ENCODE data around the gene ABCA8.

The ABCA8 gene

DNA sequence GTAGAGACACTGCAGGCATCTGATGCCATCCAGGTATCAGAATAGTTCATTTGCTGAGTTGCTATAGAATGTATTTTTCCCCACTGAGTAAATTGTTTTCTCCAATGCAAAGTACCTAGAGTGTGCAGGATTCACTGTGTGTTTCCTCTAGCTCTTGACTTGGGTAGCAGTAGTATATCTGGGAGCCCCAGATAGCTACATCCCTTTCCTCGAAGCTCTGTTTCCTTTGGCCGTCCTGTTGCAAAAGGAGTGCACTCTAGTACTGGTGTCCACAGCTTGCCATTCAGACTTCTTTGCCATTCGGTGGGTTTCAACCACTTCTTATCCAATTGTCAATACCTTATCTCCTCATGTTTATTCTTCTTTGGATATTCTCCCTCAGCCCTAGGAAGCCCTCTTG lies 12.8 kb downstream of the ABCA8 start:
- no peak for DNase-seq (ENCODE audit: low spot score)

DNA sequence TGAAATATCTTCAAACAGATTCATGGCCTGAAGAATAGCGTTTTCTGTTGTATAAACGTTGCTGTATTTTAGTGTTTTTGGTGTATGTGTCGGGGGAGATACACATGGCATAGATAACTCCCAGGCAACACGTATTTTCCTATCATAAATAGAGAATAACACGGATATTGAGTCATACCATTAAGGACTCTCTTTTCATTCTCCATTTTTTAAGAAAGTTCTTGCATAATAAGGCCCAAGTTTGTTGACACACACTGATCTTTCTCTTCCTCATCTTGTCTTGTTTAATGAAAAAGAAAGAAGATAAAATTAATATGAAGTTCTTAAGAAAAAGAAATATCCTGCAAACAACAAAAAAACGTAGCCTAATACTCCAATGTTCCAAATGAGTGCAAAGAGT lies 13.4 kb downstream of the ABCA8 start:
- no peak for DNase-seq (ENCODE audit: low spot score)

DNA sequence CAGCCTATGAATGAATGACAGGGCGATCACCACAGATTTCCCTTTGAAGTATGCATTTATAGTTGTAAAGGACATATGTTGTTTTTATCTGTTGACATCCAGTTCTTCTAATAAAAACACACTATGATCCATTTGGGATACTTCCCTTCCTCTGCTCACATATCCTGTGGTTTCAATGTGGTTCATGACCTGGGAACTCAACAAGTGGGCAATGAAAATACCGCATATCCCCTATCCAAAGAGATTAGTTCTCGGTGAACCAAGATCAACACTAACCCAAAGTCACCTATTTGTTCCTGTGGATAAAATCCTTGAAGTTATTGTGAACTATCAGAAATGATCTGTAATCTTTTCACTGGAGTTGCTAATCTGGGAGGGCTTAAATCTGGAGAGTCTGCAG lies 16.0 kb downstream of the ABCA8 start:
- no peak for DNase-seq (ENCODE audit: low spot score)

DNA sequence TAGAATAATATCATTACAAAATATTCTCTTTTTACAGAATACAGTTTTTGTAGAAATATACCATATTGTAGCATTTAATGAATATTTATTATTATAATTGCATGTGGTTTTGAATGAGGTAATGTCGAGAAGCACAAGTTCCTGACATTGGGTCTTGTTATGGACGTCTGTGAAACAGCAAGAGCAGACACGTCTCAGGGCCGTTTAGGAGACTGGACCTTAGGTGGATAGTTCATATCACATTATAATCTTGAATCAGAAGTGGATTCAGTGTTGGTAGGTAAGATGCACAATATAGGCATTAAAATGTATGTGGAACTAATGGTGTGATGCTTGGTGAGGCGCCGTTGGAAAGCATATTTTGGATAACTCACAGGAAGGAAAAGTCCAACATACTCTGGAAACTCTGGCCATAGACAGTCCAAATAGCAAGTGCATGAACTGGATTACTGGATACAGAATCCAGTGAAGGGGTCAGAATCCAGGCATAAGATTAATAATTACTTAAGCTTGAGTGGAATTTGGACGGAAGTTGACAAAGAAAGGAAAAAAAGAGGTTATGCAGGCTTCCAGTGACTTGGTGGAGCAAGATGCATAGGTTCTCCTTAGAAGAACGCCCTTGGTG lies 17.2 kb downstream of the ABCA8 start:
- no peak for DNase-seq (ENCODE audit: low spot score)

DNA sequence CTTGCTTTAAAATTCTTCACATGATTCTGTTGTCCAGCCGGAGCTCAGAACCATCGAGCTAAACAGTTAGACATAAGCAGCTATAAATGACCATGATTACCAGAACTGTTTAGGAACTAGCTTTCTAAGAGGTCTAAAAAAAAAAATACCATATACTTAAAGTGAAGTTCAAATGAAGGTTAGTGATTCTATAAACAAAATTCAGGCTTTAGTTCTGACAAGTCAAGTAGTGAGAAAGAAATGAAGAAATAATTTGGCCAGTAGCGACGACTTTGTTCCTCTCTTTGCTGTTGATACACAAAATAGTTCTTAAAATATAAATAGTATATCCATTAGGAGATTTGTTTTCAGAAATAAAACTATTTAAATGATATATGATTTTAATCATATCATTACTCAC lies 27.7 kb downstream of the ABCA8 start:
- no peak for DNase-seq (ENCODE audit: low spot score)

DNA sequence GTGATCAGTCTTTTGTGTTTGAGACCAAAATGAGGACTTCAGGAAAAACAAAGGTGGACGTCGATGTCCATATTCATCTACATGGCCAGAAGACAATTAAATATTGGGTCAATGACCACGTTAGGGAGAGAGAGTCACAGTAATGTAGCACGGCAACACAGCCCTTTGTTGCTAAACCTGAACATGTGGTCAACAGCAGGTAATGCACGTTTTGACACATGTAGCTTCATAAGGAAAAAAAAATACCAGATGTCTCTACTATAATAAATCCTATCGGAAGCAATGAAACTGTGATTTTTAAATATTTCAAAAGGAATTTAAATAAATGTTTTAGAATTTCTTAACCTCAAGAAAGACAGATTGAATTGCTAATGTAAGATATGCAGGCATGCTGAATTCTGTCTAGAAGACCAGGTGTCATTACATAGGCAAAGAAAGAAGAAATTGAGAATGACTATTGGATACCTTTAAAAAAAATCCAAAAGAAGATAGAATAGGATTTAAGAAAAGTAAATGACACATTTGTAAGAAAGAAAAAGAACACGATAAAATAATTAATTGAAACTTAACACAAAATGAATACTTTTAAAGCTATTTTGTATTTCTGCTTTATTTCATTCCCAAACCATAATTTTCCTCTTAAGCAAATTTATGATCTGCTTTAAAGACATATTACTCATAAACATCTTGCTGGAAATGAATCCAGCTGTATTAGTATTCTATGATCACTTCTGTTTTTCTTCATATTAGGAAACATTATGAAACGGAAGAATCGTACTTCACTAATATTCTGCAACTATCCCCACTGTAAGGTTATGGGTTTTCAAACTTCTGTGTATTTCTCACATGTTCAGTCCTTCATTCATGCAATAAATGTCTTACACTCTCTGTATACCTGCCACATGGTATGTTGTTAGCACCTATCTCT lies 30.1 kb downstream of the ABCA8 start:
- DNase-seq (ENCODE audit: low spot score) = no peak

DNA sequence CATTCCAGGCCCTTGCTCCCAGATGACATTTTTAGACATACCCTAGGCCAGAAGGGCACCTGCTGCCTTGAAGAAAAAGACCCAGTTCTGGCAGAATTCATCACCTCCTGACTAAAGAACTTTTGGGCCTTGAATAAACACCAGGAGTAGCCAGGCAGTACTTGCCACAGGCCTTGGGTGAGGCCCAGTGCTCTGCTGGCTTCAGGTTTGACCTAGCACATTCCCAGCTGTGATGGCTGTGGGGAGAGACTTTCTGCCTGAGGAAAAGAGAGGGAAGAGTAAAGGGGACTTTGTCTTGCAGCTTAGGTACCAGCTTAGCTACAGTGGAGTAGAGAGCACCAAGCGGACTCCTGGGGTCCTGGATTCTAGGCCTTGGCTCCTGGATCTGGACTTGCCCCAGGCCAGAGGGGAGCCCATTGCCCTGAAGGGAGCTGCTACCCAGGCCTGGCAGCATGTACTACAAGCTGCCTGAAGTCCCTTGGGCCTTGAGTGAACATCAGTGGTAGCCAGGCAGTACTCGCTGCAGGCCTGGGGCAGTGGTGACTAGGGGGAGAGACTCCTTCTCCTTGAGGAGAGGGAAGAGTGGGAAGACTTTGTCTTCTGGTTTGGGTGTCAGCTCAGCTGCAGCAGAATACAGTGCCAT lies 44.3 kb downstream of the ABCA8 start:
- no peak for DNase-seq (ENCODE audit: low spot score)

DNA sequence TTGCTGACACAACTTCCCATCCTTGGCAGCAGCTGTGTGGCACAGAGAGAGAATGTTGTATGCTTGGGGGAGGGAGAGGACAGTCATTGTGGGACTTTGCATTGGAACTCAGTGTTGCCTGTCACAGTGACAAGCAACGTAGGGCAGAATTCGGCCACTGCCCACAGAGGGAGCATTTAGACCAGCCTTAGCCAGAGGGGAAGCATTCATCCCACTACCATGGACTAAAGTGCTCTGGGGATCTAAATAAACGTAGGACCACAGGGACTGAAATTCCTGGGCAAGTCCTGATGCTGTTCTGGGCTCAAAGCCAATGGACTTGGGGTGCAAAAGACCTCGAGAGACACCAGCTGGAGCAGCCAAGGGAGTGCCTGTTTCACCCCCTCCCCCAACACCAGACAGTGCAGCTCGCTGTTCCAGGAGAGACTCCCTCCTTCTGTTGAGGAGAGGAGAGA lies 44.9 kb downstream of the ABCA8 start:
- DNase-seq (ENCODE audit: low spot score) = peak; percentile 94

DNA sequence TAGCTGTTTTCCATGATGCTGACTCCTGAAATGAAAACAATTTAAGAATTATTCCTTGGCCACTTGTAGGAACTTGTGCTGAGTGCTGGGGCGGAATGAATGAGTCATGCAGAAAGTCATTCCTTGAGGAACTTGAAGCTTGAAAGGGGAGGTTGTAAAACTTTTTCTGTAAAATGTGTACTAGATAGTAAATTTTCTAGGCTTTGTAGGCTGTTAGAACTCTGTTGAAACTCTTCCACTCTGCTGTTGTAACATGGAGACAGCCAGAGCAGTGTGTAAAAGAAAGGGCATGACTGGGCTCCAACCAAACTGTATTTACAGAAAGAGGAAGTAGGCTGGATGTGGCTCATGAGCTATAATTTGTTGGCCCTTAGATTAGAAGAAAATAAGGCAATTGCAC lies 46.1 kb downstream of the ABCA8 start:
- DNase-seq (ENCODE audit: low spot score) = peak; percentile 69

DNA sequence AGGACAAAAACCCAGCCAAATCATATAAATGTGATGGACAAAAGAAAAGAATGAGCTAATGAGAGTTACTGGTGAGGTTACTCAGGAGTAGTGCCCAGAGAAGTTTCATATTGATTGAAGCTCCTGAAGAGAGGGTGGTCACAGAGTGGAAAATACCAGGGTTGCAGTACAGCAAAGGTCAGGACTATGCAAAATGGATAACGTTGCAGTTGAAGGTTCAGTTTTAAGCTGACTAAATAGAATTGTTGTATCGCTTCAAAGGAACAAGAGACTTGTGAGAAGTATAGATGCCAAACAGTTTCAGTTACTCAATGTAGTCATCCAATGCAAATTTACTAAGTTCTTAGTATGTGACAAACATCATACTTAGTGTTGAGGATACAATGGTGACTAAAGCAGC lies 47.1 kb downstream of the ABCA8 start:
- peak; percentile 58 for DNase-seq (ENCODE audit: low spot score)

DNA sequence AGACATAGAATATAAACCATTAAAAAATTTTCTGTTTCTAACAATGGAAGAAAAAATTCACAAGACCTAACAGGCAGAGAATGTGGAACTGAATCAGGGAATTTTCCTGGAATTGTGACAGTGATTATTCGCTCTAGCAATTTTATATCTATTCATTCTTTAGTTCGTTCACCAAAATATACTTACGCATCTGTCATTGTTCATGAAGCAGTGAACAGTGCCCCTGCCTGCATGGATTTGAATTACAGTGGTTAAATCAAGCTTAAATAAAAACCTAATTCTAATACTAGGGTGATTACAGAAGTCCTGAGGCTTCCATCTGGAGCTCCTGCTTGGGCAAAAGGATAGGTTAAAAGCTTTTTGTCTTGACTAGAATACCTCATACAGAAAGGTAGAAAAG lies 48.6 kb downstream of the ABCA8 start:
- DNase-seq (ENCODE audit: low spot score) = peak; percentile 68

DNA sequence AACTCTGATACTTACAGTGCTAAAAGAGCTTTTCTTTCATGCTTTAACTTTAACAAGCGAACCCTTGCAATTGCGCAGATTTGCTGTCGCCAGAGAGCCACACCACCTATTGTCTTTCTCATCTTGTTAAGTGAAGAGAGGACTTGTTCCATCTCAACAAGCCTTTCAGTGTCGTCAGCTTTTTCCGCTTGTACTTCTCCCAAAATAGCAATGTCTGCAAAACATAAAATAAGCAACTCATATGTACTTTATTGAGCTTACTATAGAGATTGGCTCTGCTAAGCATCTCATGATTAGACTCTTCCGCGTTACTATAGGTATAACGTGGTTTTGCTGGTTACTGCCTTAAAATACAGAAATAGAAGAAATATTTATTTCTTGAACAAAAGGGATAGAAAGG lies 51.9 kb downstream of the ABCA8 start:
- peak; percentile 48 for DNase-seq (ENCODE audit: low spot score)

DNA sequence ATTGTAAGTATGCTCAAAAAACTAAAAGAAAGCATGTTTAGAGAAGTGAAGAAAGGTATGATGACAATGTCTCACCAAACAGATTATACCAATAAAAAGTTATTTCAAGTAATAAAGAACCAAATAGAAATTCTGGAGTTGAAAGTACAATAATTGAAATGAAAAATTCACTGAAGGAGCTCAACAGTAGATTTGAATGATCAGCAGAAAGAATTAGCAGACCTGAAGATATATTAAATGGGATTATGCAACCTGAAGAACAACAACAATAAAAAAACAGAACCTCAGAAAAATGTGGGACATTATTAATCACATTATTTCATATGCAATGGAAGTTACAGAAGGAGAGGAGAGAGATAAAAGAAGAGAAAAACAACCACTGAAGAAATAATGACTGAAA lies 57.6 kb downstream of the ABCA8 start:
- DNase-seq (ENCODE audit: low spot score) = no peak

DNA sequence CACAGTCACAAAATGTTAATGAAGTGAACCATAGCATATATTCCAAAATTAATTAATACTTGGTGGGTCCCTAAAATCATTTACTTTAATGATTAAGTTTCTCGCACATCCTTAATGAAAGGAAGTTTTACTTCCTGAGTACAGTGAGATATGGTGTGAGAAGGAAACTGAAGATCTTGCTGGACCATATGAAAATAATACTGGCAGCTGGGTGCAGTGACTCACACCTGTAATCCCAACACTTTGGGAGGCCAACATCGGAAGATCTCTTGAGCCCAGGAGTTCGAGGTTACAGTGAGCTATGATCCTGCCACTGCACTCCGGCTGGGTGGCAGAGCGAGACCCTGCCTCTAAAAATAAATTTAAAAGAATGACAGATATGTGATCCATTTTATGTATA lies 62.5 kb downstream of the ABCA8 start:
- DNase-seq (ENCODE audit: low spot score) = no peak

DNA sequence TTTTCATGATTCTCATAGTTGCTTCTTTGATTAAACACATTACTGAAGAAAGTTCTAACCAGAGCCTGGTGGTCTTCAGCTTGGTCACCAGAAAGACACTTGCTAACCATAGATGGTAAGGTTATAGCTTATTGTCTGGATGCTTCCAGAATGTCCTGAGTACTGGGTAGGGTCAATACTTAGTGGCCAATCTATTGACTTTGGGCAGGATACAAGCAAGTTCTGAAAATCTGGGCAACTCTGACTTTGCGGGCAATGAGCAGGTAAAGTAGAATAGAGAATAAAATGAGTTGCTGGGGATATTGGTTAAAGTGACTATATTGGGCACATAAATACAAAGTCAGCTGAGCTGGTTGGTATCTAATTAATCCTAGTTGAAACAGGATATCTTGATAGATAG lies 63.0 kb downstream of the ABCA8 start:
- DNase-seq (ENCODE audit: low spot score) = no peak

DNA sequence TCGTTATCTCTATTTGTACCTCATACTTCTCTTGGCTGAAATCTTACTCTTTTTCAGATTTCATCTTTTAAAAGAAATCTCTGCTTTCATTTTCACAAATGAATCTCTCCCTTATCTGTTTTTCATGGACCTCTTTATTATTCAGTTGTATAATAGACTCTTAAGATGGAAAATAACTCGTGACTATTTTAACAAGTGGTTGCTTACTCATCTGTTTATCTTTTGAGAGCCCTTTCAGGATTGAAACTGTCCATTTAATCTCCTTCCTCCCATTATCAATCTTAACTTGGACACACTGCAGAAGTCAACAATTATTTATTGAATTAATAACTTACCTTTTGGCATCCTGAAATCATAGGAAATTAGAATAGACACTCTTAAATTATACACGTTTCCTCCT lies 68.8 kb downstream of the ABCA8 start:
- no peak for DNase-seq (ENCODE audit: low spot score)

DNA sequence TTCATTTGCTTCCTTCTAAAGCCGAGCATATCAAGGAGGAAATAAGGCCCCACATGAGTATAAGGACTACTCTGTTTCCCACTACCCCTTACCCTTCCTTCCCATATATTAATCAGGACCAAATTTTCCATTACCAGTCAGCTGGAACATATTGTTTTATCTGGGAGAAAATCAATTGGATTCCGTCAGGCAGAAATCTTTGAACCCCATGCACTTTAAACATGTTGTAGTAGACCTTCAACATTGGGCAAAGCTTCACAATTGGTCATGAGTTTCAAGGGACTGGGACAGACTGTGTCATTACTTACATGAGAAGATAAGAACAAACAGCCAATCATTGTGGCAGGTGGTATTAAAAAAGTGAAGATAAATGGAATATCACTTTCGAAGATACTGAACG lies 70.3 kb downstream of the ABCA8 start:
- DNase-seq (ENCODE audit: low spot score) = no peak

DNA sequence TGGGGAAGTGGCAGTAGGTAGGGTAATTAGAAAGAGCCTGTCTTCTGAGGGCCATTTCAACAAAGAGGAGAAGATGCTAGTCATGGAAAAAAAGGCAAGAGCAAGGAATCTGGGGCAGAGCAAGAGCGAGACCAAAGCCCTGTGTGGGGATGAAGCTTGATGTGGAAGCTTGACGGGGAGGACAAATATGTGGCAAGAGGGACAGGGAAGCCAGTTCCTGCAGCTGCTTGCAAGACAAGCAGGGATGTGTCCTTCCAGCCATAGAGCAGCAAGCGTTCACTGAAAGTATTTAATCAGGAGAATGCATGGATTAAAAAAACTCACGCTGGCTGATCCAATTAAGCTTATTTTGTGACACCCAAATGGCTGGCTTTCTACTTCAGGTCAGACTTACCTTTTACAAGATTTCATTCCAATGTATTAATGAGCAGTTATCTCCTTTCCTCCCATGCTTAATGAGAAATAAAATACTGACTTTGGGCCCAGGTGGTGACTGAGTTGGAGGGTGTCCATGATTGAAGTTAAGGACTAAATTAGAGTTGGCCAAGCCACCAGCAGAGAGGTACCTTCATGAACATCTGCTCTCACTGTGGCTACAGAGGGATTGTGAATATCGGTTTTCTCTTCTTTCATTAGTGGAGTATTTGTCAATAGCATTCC lies 76.8 kb downstream of the ABCA8 start:
- DNase-seq (ENCODE audit: low spot score) = peak; percentile 2

DNA sequence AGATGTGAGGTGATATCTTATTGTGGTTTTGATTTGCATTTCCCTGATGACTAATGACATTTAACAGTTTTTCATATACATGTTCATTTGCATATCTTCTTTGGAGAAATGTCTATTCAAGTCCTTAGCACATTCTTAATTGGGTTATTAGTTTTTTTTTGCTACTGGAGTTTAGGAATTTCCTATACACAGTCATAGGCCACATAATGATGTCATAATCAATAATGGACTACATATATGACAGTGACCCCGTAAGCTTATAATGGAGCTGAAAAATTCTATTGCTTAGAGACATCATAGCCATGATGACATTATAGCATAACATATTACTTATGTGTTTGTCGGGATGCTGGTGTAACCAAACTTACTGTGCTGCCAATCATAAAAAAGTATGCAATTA lies 83.7 kb downstream of the ABCA8 start:
- DNase-seq (ENCODE audit: low spot score) = no peak

DNA sequence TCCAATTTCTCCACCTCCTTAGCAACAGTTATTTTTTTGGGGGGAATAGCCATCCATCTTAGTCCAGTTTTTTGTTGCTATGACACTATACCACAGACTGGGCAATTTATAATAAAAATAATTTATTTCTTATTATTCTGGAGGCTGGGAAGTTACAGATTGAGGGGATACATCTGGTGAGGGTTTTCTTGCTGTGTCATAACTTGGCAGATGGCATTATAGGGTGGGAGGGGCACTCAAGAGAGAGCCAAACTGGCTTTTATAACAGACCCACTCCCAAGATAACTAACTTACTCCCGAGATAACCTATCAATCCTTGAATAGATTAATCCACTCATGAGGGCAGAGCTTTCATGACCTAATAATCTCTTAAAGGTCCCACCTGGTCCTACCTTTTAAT lies 84.2 kb downstream of the ABCA8 start:
- DNase-seq (ENCODE audit: low spot score) = no peak

DNA sequence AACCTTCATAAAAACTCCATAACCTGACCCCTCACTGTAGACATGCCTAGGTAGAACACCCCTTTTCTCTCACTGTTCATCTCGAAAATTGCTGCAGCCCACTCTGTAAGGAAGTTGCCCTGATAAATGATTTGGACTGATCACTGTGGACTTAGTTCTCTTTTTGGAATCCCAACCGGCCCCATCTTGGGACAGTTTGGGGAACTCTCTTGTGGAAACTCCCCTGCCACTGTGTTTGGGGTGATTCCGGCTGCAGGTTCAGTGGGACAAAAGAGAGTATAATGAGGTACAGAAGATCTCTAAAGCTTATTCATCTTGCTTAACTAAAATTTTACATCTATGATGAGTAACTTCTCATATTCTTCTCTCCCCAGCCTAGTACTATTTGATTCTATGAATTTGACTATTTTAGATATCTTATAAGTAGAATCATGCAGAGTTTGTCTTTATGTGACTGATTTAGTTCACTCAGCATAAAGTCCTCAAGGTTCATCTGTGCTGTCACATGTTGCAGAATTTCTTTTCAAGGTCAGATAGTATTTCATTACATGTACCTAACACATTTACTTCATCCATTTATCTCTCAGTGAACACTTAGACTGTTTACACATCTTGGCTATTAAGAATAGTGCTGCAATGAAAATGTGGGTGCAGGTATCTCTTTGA lies 84.9 kb downstream of the ABCA8 start:
- DNase-seq (ENCODE audit: low spot score) = no peak

DNA sequence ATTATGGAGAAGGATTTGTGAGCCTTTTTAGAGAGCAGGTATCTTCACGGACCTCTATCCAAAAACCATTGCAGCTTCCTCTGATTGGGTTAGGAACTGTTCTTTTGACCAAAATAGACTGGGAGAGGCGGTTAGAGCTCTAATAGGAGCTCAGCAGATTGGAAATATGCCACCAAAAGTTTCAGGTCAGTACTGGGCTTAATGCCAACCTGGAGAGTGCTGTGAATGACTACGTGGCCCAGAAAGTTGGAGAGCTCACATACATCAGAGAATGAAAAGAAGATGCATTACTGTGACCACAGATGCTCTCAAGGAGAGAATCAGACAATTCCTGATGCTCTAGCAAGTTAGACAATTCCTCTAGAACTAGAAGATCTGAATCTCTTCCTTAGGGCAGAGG lies 86.5 kb downstream of the ABCA8 start:
- no peak for DNase-seq (ENCODE audit: low spot score)
